Activated CD4-positive, alpha-beta T cell treated with anti-CD3 and anti-CD28 coated beads for 48 hours (primary cell): ENCODE measurements around the gene VSTM4.
A peak's percentile ranks its signal among the peaks of the same experiment; 100 is the strongest.

Experiments used
- DNase-seq: peaks from one replicate; pipeline ENCODE4 v3.0.0-alpha.2; 2020

Gene VSTM4

DNA sequence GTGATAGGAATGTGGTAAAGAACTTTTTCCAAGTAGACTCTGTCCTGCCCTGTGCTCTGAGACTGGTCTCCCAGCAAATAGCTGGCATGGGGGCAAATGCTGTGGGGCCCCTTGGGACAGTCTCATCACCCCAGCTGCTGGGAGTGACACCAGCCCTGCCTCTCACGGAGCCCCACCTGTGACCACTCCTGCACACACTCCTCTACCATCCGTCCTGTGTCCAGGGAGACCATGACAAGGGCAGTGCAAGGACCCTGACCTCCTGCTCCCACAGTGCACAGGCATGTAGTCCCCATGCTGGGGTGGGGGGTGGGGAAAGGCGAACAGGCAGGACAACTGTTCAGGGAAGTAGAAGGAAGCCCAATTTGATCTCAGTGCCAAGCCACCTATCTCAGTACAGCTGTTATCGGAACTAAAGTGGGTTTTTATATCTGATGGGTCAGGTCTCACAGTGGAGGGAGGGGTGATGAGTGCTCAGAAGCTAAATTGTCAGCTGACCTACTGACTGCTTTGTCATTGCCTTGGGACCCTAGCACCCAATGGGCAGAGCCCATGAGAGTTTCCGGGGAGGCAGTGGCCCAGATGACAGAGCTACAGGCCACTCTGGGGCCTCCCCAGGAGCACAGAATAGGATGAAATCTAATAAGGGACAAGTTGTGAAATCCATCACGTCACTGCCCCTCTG is 24.5 kb downstream of the VSTM4 start:
- DNase-seq = no peak

DNA sequence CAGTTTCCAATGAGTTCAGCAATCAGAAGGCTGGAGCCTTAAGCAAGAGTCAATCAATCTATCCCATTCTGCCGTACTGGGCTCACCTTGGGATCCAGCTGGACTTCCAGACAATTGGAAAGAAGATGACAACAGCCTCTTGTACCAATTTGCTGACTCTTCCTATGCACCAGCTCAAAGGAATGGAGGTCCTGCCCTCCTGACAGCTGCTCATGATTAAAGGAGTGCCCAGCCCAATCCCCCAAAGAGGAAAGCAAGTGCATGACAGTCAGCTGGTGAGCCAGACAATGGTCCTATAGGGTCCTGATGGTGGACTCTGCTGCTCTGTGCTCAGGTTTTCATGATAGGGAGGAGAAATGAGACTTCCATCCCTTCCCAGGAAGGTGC is 25.1 kb downstream of the VSTM4 start:
- no peak for DNase-seq

- DNase-seq = no peak
These were observed 25.6 kb downstream of the VSTM4 start for GRCh38 chr10:49089557-49090188.

DNA sequence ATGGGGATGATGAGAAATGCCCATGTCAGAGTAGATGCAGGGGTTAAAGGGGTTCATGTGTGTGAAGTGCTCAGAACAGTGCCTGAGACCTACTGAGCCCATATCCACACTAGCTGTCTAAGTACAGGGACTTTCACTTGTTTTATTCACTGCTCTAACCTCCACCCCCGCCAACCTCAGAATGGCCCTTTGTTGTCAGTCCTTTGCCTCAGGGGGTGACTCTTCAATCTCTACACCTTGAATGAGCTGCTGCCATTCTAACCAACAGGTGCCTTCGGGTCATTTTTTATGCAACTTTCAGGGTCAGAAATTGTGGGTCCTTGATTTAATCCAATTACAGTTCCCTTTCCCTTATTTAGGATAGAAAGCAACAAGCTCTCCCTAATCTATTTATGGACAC is 26.2 kb downstream of the VSTM4 start:
- no peak for DNase-seq

DNA sequence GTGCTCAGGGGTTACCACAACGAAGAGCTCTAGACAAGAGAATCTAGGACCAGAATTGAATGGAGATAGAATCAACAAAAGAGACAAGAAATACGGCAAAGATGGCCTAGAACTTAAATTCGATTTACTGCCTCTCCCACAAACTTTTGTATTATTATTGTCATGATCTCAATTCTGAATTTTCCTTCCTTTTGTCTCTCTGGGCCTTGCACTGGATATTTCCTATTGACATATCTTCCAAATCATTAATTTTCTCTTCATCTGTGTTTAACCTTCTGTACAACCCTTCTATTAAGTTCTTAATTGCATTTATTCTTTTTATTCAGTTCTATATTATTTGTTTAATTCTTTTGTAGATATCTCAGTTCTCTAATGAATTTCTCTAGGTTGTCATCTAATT is 28.4 kb downstream of the VSTM4 start:
- no peak for DNase-seq

- no peak for DNase-seq
These were observed 32.1 kb downstream of the VSTM4 start for GRCh38 chr10:49083261-49083660.

DNA sequence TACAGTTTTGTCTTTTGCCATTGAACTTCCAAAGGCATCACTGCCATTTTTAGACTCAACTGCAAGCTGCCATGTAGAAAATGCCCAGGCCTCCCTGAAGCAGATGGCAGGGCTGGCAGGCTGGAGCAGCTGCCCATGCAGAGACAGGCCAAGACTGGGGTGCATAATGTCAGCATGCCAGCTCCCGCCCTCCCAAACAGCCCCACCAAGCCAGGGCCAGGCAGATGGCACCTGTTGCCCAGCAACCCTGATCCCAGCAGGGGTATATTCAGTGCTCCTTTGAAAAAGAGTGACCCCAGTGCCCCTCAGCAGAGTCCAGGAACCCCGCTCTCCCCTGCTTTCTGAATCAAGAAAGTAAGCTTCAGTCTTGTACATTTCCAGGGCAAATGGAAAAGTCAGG is 32.6 kb downstream of the VSTM4 start:
- DNase-seq = no peak

DNA sequence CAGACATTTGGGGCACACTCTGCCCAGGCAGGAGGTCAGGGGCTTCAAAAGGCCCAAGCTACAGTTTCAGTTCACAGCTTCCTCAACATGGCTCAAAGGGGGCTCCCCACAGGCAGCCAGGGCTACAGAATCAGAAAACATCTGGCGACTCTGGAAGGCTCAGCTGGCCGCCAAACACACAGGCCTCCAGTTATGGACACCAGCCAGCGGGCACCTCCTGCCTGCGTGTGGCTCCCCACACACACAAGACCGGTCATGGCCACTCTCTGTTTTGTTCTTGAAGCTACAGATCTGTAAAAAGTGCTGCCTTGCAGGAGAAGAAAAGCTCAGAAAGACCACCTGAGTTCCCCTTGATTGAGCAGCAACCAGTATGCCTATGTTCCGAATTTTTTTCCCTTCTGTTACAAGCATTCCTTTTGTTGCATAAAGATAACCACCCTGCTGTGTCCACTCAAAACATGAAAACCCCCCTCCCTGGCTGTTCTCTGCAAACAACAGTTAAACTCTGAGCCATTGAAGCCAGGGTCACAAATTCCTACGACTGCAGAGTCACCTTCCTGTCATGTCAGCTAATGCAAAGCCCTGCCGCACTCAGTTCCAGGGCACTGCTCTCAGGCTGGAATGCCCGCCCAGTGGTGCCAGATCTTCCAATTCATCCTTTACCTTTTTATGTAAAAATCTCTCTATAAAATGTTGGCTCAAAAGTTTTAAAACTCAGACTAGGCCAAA is 33.6 kb downstream of the VSTM4 start:
- DNase-seq = no peak

GRCh38 chr10:49080965-49081364 is 34.4 kb downstream of the VSTM4 start:
- DNase-seq = no peak

GRCh38 chr10:49080071-49080470 is 35.3 kb downstream of the VSTM4 start:
- peak; percentile 5 for DNase-seq

DNA sequence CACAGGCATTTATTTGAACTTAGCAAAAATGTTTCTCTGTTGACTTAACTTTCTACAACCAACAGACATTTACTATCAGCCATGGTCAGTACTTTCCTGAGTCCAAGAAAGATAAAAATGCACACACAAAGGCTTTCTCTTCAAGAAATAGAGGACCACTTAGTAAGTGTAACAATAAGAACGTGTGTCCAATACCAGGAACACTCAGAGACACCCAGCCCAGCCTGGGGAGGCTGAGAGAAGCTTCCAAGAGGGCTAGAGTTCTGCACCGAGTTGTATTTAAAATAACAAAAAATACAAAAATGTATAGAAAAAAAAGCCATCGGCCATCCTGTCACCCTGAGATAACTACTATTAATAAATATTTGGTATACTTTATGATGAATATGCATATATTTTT is 35.8 kb downstream of the VSTM4 start:
- no peak for DNase-seq

GRCh38 chr10:49079072-49079471 is 36.2 kb downstream of the VSTM4 start:
- DNase-seq = no peak

GRCh38 chr10:49078433-49078832 is 36.9 kb downstream of the VSTM4 start:
- DNase-seq = no peak

DNA sequence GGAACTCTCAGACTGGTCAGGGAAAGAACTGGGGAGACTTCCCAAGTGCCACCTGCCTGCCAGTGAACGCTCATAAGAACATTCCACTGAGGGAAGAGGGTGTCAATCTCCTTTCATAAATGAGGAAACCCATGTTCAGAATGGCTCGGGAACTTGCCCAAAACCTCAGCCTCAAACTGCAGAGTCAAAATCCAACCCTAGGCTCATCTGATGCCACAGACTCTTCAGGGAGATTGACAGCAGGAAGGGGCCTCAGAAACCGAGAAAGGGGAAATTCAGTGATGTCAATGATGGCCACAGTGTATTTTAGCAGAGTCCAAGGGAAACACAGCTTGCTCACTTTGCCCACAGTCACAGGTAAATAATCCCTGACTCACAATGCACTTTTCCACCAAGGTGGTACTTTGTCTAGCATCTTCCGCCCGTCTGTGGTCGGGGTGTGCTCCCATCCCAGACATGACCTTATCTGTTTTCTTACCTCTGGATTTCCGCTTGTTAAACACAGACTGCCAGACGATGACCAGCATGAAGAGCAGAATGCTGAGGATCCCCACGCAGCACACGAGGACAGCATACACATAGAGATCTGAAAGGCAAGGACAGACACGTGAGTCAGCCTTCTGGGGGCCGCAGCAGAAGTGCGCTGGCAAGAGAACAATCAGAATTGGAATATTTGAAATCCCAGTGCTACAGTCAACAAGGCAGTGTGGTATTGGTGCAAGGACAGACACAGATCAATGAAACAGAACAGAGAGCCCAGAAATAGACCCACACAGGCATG is 38.4 kb downstream of the VSTM4 start:
- peak; percentile 28 for DNase-seq

DNA sequence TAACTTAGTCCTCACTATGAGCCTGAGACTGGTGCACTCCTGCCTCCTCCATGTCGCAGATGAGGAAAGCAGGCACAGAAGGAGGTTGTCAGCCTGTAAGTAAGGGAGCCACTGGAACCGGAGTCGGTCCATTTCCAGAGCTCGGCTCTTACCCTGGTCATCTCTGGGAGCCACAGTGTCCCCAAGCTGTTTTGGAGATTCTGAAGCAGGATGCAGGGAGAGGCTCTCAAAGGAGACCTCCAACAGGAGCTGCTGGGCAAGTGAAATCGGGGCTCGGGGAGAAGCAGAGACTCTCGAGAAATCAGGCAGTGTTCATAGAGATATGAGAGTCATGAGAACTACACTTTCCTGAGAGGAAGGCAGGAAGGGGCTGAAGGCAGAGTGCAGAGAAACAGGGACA is 39.0 kb downstream of the VSTM4 start:
- DNase-seq = no peak

DNA sequence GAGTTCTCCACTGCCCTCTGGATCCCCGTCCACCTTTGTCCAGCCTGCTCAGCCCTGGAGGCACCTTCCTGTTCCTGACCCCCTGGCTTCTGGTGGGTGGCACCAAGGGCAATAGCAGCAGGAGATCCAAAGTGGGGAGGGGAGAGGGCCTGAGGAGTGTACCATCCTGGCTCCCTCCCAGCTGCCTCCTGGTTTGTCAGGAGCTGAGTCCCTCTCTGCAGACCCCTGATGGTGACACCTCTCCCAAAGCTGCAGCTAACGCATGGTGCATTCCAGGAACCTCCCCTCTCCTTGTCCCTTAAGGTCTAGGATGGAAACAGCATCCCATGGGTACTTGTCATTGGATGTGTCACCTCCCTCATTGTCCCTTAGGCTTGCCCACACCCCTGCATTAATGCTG is 39.6 kb downstream of the VSTM4 start:
- DNase-seq = no peak

GRCh38 chr10:49074836-49075682 is 40.3 kb downstream of the VSTM4 start:
- DNase-seq = no peak

GRCh38 chr10:49072166-49072885 is 43.0 kb downstream of the VSTM4 start:
- no peak for DNase-seq

DNA sequence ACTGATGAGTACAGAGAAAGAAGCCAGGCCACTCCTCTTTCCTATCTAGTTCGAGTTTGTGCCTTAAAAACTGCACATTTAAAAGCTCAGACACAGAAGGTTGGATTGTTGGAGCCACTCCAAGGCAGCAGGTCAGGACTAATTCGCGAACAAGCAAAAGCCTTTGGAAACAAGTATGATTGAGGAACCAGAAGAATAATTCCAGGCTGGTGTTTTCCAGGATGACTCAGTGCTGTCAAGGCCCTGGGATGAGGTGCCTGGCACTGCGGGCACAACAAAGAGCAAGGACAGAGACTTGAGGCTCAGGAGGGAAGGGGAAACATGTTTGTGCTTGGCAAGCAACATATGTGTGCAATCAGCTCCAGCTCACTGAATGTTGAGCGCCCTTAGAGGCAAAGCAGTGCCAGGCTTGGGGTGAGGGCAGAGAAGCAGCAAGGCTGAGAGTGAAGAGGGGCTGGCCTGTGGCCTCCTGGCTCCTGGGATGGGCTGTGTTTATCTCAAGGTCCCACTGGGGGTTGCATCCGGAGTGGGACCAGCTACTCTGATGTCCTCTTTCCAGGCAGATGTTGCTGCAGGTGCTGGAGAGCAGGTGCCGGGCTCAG is 44.1 kb downstream of the VSTM4 start:
- DNase-seq = no peak

- DNase-seq = no peak
These were observed 44.6 kb downstream of the VSTM4 start for GRCh38 chr10:49070701-49071100.

- no peak for DNase-seq
These were observed 46.6 kb downstream of the VSTM4 start for GRCh38 chr10:49068672-49069217.
